H9 (cell line): ENCODE data around the gene KAT6B. TPM values are rescaled to one million over a fixed set of nuclear protein-coding genes. Genes with fewer than 3 reads are reported as not detected.

Source experiments
- DNase-seq: peaks from one replicate; pipeline ENCODE4 v3.0.0-alpha.2; 2017
- H2AFZ ChIP-seq: one replicate; pipeline ENCODE4 v1.6.1; 2013; ENCODE audit warnings: mild to moderate bottlenecking, low read length, control low read depth, moderate library complexity
- H2AK5ac ChIP-seq: 2 replicates; pipeline ENCODE4 v1.6.1; 2013; ENCODE audit warnings: low read length, control low read depth, mixed read lengths; ENCODE audit not compliant: insufficient read length
- H2BK120ac ChIP-seq: one replicate; pipeline ENCODE4 v1.6.1; 2013; ENCODE audit warnings: low read depth, mild to moderate bottlenecking, low read length, control low read depth, inconsistent platforms; ENCODE audit not compliant: poor library complexity, severe bottlenecking
- H2BK12ac ChIP-seq: 2 replicates; pipeline ENCODE4 v1.6.1; 2013; ENCODE audit warnings: low read length, control low read depth, mixed read lengths, low read depth; ENCODE audit not compliant: insufficient read length
- H2BK15ac ChIP-seq: 2 replicates; pipeline ENCODE4 v1.6.1; 2013; ENCODE audit warnings: low read depth, low read length, control low read depth
- H2BK20ac ChIP-seq: one replicate; pipeline ENCODE4 v1.6.1; 2013; ENCODE audit warnings: low read depth, mild to moderate bottlenecking, low read length, control low read depth, inconsistent platforms; ENCODE audit not compliant: poor library complexity, severe bottlenecking
- H2BK5ac ChIP-seq: 2 replicates; pipeline ENCODE4 v1.6.1; 2013; ENCODE audit warnings: low read length, control low read depth, mixed read lengths; ENCODE audit not compliant: insufficient read length
- H3K14ac ChIP-seq: 2 replicates; pipeline ENCODE4 v1.6.1; 2013; ENCODE audit warnings: low read length, control low read depth; ENCODE audit not compliant: insufficient read depth
- H3K18ac ChIP-seq: 2 replicates; pipeline ENCODE4 v1.6.1; 2013; ENCODE audit warnings: low read depth, mild to moderate bottlenecking, mixed read lengths, low read length, control low read depth; ENCODE audit not compliant: insufficient read length
- H3K23ac ChIP-seq: 2 replicates; pipeline ENCODE4 v1.6.1; 2013; ENCODE audit warnings: low read length, control low read depth, mixed read lengths, low read depth; ENCODE audit not compliant: insufficient read length
- H3K23me2 ChIP-seq: 2 replicates; pipeline ENCODE4 v1.6.1; 2013; ENCODE audit warnings: low read depth, mild to moderate bottlenecking, mixed read lengths, low read length, control low read depth; ENCODE audit not compliant: insufficient read length, poor library complexity, severe bottlenecking
- H3K27ac ChIP-seq: 2 replicates; pipeline ENCODE4 v1.5.1; 2013; ENCODE audit warnings: low read length, control low read depth, mixed read lengths, low read depth; ENCODE audit not compliant: insufficient read length
- H3K27me3 ChIP-seq: 2 replicates; pipeline ENCODE4 v1.6.1; 2013; ENCODE audit warnings: low read length, control low read depth, inconsistent platforms; ENCODE audit not compliant: insufficient read depth
- H3K4ac ChIP-seq: 2 replicates; pipeline ENCODE4 v1.6.1; 2013; ENCODE audit warnings: low read depth, mild to moderate bottlenecking, control low read depth, inconsistent platforms, low read length, moderate library complexity
- H3K4me1 ChIP-seq: 2 replicates; pipeline ENCODE4 v1.6.1; 2013; ENCODE audit warnings: low read length, control low read depth, inconsistent platforms; ENCODE audit not compliant: insufficient read depth
- H3K4me2 ChIP-seq: 2 replicates; pipeline ENCODE4 v1.6.1; 2013; ENCODE audit warnings: low read length, control low read depth, mixed read lengths; ENCODE audit not compliant: insufficient read length, insufficient read depth
- H3K56ac ChIP-seq: 2 replicates; pipeline ENCODE4 v1.6.1; 2013; ENCODE audit warnings: low read depth, mild to moderate bottlenecking, mixed read lengths, low read length, control low read depth; ENCODE audit not compliant: insufficient read length
- H3K79me1 ChIP-seq: 2 replicates; pipeline ENCODE4 v1.6.1; 2013; ENCODE audit warnings: low read depth, mild to moderate bottlenecking, moderate library complexity, low read length, control low read depth, inconsistent platforms; ENCODE audit not compliant: insufficient read depth, poor library complexity, severe bottlenecking
- H3K79me2 ChIP-seq: 2 replicates; pipeline ENCODE4 v1.6.1; 2013; ENCODE audit warnings: low read length, control low read depth, inconsistent platforms; ENCODE audit not compliant: insufficient read depth
- H3K9ac ChIP-seq: 2 replicates; pipeline ENCODE4 v1.6.1; 2013; ENCODE audit warnings: low read length, control low read depth, mixed read lengths; ENCODE audit not compliant: insufficient read length; ENCODE audit errors: extremely low read depth
- H3K9me3 ChIP-seq: one replicate; pipeline ENCODE4 v1.6.1; 2013; ENCODE audit warnings: low read depth, low read length, inconsistent platforms; ENCODE audit not compliant: control insufficient read depth
- H3T11ph ChIP-seq: one replicate; pipeline ENCODE4 v1.6.1; 2013; ENCODE audit warnings: mild to moderate bottlenecking, low read length, control low read depth, inconsistent platforms
- H4K20me1 ChIP-seq: one replicate; pipeline ENCODE4 v1.6.1; 2013; ENCODE audit not compliant: control insufficient read depth, insufficient read length, insufficient read depth
- H4K5ac ChIP-seq: 2 replicates; pipeline ENCODE4 v1.6.1; 2013; ENCODE audit warnings: low read depth, mild to moderate bottlenecking, mixed read lengths, low read length, control low read depth; ENCODE audit not compliant: insufficient read length
- H4K8ac ChIP-seq: replicated peaks from 2 replicates; pipeline ENCODE4 v1.6.1; 2013; ENCODE audit warnings: low read length, control low read depth, mixed read lengths, low read depth; ENCODE audit not compliant: insufficient read length
- H4K91ac ChIP-seq: 2 replicates; pipeline ENCODE4 v1.6.1; 2013; ENCODE audit warnings: low read depth, mild to moderate bottlenecking, moderate library complexity, mixed read lengths, low read length, control low read depth; ENCODE audit not compliant: insufficient read length
- H3K27ac Mint-ChIP-seq, 3 experiments: 2 replicates in 2 of 3; 3 replicates in 1 of 3; pipeline ENCODE4 v1.8.0; 2020 to 2021; ENCODE audit warnings: mixed read lengths in 3 of 3, mild to moderate bottlenecking in 1 of 3, moderate library complexity in 1 of 3
- H3K27me3 Mint-ChIP-seq: 2 replicates; pipeline ENCODE4 v1.8.0; 2021; ENCODE audit warnings: low read depth, mild to moderate bottlenecking, moderate library complexity, mixed read lengths
- H3K36me3 Mint-ChIP-seq, 3 experiments: 2 replicates in 2 of 3; 3 replicates in 1 of 3; pipeline ENCODE4 v1.8.0; 2020 to 2021; ENCODE audit warnings: low read depth in 3 of 3, mixed read lengths in 3 of 3; ENCODE audit not compliant: insufficient read depth in 1 of 3
- H3K4me1 Mint-ChIP-seq, 2 experiments: 2 replicates each; pipeline ENCODE4 v1.8.0; 2020; ENCODE audit warnings: mixed read lengths in 2 of 2
- H3K4me3 Mint-ChIP-seq, 2 experiments: 2 replicates in 1 of 2; 3 replicates in 1 of 2; pipeline ENCODE4 v1.8.0; 2020 to 2021; ENCODE audit warnings: mild to moderate bottlenecking in 2 of 2, mixed read lengths in 2 of 2, moderate library complexity in 1 of 2
- H3K9me3 Mint-ChIP-seq, 2 experiments: 2 replicates in 1 of 2; 3 replicates in 1 of 2; pipeline ENCODE4 v1.8.0; 2020; ENCODE audit warnings: mild to moderate bottlenecking in 2 of 2, mixed read lengths in 2 of 2, moderate library complexity in 1 of 2
- CTCF ChIP-seq: fragments of 200-600 bp; sonication (generic); conservative IDR thresholded peaks from 3 replicates; pipeline ENCODE4 v1.8.0; 2021; ENCODE audit warnings: antibody characterized with exemption, mild to moderate bottlenecking
- WGBS: extraction: QIAGEN DNeasy Blood & Tissue Kit; methylation state at CpG from one replicate; pipeline ENCODE4 v1.1.7; 2013; ENCODE audit warnings: missing lambda C conversion rate, low lambda C conversion rate, mixed read lengths; ENCODE audit not compliant: insufficient read length; ENCODE audit errors: extremely low coverage; 5-methylcytosine and 5-hydroxymethylcytosine counted together
- total RNA-seq: library from RNA; stranded (reverse); gene quantifications from 2 replicates; pipeline ENCODE4 v1.2.1, GENCODE V29; 2021

KAT6B gene
- total RNA-seq, 1 experiment from 2014 or later: 34.2 TPM

- Histone ChIP-seq H2BK12ac (no peak overlapping the region), H3K9me3 (no peaks in the 10 kb centered on the region), H3K79me1 (no peaks in the 10 kb centered on the region), H4K91ac (no peak overlapping the region), H2AK5ac (no peak overlapping the region), H3K14ac (no peak overlapping the region), H3K4me2 (no peak overlapping the region), H2AFZ (no peak overlapping the region), H2BK120ac (no peak overlapping the region), H4K20me1 (no peaks in the 10 kb centered on the region), H2BK5ac (no peak overlapping the region), H2BK15ac (no peak overlapping the region), H3K9ac (no peak overlapping the region), H3K56ac (no peak overlapping the region), H3K18ac (no peak overlapping the region), H4K5ac (no peak overlapping the region), H3K27me3 (no peaks in the 10 kb centered on the region), H4K8ac (no peak overlapping the region), H3K23me2 (no peaks in the 10 kb centered on the region), H3T11ph (no peak overlapping the region), H3K27ac (no peak overlapping the region), H3K4me1 (no peaks in the 10 kb centered on the region), H2BK20ac (no peak overlapping the region), H3K23ac (no peak overlapping the region), H3K4ac (no peak overlapping the region), H3K79me2 (no peaks in the 10 kb centered on the region)
- H3K36me3 Mint-ChIP-seq: peaks cover 6 to 28% (median 21%) of the 10 kb centered on the region in 3 experiments; a peak in 5 of 7 replicates
- H3K4me3 Mint-ChIP-seq: no peak overlapping the region
- no peak for DNase-seq
- TF ChIP-seq CTCF: no peak
- no peaks in the 10 kb centered on the region for H3K9me3 Mint-ChIP-seq
- no peaks in the 10 kb centered on the region for H3K27me3 Mint-ChIP-seq
- WGBS: no CpG with 5 or more reads among the region's 8 CpGs
- H3K4me1 Mint-ChIP-seq: peaks cover 7% of the 10 kb centered on the region in 2 experiments; a peak in 2 of 4 replicates
- H3K27ac Mint-ChIP-seq: peak overlapping the region in 1 of 3 experiments; percentile 18; a peak in 1 of 7 replicates
Measured at GRCh38 chr10:75032813-75033212, 206.4 kb downstream of the KAT6B start.
